ENCODE data around the gene SKI. TPM values are rescaled to one million over a fixed set of nuclear protein-coding genes. Genes with fewer than 3 reads are reported as not detected.
A peak's percentile ranks its signal among the peaks of the same experiment; 100 is the strongest.

The SKI gene
- total and polyA plus RNA-seq, 2 experiments from 2014 or later: 5.1 to 21.9 TPM

GRCh38 chr1:2200308-2200943 is 27.7 kb upstream of the SKI start:
- Histone ChIP-seq H3K9me2 (replicated peaks; ENCODE audit: insufficient read depth) (no peaks in the 10 kb centered on the region), H3K27me3 (no peaks in the 10 kb centered on the region), H3K4me3 (no peak overlapping the region), H3K27ac (no peak overlapping the region), H3K4me1 (ENCODE audit: insufficient read depth) (peaks cover 27% of the 10 kb centered on the region), H3K79me2 (peaks cover 17% of the 10 kb centered on the region), H2AFZ (no peak overlapping the region), H3K9me3 (ENCODE audit: low read depth) (no peaks in the 10 kb centered on the region), H3K36me3 (replicated peaks; ENCODE audit: insufficient read depth, low read depth) (no peaks in the 10 kb centered on the region), H3K4me2 (peak overlapping the region; percentile 71), H4K20me1 (ENCODE audit: insufficient read depth, poor library complexity, severe bottlenecking) (no peaks in the 10 kb centered on the region)
- TF ChIP-seq EZH2 (IDR thresholded peaks at IDR 0.05; ENCODE audit: borderline replicate concordance) (no peak), EZH2phosphoT487 (IDR thresholded peaks at IDR 0.05; ENCODE audit: low read depth, severe bottlenecking, unreplicated experiment) (no peak), CTCF (IDR thresholded peaks at IDR 0.05; ENCODE audit: poor library complexity) (no peak)
- DNase-seq (ENCODE audit: low spot score): no peak
- 85% methylated on average over 20 of the region's 21 CpGs for WGBS (ENCODE audit: low lambda C conversion rate, missing lambda C conversion rate)

GRCh38 chr1:2201062-2201461 is 27.1 kb upstream of the SKI start:
- Histone ChIP-seq H3K4me3 (no peak overlapping the region), H2AFZ (no peak overlapping the region), H3K79me2 (peaks cover 11% of the 10 kb centered on the region), H3K27ac (no peak overlapping the region), H3K36me3 (replicated peaks; ENCODE audit: insufficient read depth, low read depth) (no peaks in the 10 kb centered on the region), H3K9me2 (replicated peaks; ENCODE audit: insufficient read depth) (no peaks in the 10 kb centered on the region), H3K9me3 (ENCODE audit: low read depth) (no peaks in the 10 kb centered on the region), H3K4me2 (no peak overlapping the region), H3K4me1 (ENCODE audit: insufficient read depth) (peaks cover 27% of the 10 kb centered on the region), H4K20me1 (ENCODE audit: insufficient read depth, poor library complexity, severe bottlenecking) (no peaks in the 10 kb centered on the region), H3K27me3 (no peaks in the 10 kb centered on the region)
- no peak for TF ChIP-seq EZH2 (IDR thresholded peaks at IDR 0.05; ENCODE audit: borderline replicate concordance)
- TF ChIP-seq CTCF (IDR thresholded peaks at IDR 0.05; ENCODE audit: poor library complexity): no peak
- no peak for TF ChIP-seq EZH2phosphoT487 (IDR thresholded peaks at IDR 0.05; ENCODE audit: low read depth, severe bottlenecking, unreplicated experiment)
- DNase-seq (ENCODE audit: low spot score): no peak
- 90% methylated on average over 14 of the region's 14 CpGs for WGBS (ENCODE audit: low lambda C conversion rate, missing lambda C conversion rate)

GRCh38 chr1:2202008-2202575 is 26.0 kb upstream of the SKI start:
- Histone ChIP-seq H4K20me1 (ENCODE audit: insufficient read depth, poor library complexity, severe bottlenecking) (no peaks in the 10 kb centered on the region), H3K9me2 (replicated peaks; ENCODE audit: insufficient read depth) (no peaks in the 10 kb centered on the region), H3K36me3 (replicated peaks; ENCODE audit: insufficient read depth, low read depth) (no peaks in the 10 kb centered on the region), H3K27ac (no peak overlapping the region), H3K4me2 (no peak overlapping the region), H3K9me3 (ENCODE audit: low read depth) (no peaks in the 10 kb centered on the region), H3K27me3 (no peaks in the 10 kb centered on the region), H2AFZ (no peak overlapping the region), H3K4me3 (no peak overlapping the region), H3K4me1 (ENCODE audit: insufficient read depth) (peaks cover 27% of the 10 kb centered on the region), H3K79me2 (peaks cover 11% of the 10 kb centered on the region)
- 90% methylated on average over 9 of the region's 9 CpGs for WGBS (ENCODE audit: low lambda C conversion rate, missing lambda C conversion rate)
- DNase-seq (ENCODE audit: low spot score): no peak
- no peak for TF ChIP-seq EZH2phosphoT487 (IDR thresholded peaks at IDR 0.05; ENCODE audit: low read depth, severe bottlenecking, unreplicated experiment)
- TF ChIP-seq EZH2 (IDR thresholded peaks at IDR 0.05; ENCODE audit: borderline replicate concordance): no peak
- TF ChIP-seq CTCF (IDR thresholded peaks at IDR 0.05; ENCODE audit: poor library complexity): no peak
